Measurements from ENCODE around the gene ANKFY1.

DNA sequence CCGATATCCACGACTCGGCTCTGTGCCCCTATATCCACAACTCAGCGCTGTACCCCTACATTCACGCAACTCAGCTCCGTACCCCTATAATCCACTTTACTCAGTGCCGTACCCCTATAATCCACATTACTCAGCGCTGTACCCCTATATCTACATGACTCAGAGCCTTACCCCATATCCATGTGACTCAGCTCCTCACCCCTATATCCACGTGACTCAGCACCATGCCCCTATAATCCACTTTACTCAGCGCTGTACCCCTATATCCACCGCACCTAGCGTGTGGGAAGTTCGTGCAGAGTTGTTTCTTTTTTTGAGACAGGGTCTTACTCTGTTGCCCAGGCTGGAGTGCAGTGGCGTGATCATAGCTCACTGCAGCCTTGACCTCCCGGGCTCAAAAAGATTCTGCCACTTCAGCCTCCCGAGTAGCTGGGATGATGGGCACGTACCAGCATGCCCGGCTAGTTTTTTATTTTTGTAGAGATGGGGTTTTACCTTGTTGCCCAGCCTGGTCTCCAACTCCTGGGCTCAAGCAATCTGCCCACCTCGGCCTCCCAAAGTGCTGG, 103.4 kb downstream of the ANKFY1 start:
- TF ChIP-seq, protein P1, sequence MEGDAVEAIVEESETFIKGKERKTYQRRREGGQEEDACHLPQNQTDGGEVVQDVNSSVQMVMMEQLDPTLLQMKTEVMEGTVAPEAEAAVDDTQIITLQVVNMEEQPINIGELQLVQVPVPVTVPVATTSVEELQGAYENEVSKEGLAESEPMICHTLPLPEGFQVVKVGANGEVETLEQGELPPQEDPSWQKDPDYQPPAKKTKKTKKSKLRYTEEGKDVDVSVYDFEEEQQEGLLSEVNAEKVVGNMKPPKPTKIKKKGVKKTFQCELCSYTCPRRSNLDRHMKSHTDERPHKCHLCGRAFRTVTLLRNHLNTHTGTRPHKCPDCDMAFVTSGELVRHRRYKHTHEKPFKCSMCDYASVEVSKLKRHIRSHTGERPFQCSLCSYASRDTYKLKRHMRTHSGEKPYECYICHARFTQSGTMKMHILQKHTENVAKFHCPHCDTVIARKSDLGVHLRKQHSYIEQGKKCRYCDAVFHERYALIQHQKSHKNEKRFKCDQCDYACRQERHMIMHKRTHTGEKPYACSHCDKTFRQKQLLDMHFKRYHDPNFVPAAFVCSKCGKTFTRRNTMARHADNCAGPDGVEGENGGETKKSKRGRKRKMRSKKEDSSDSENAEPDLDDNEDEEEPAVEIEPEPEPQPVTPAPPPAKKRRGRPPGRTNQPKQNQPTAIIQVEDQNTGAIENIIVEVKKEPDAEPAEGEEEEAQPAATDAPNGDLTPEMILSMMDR (IDR thresholded peaks at IDR 0.05): no peak
- TF ChIP-seq POLR2A (IDR thresholded peaks at IDR 0.05) (no peak), POLR2AphosphoS5 (IDR thresholded peaks at IDR 0.05) (no peak), EP300 (IDR thresholded peaks at IDR 0.05) (no peak)
